Common myeloid progenitor, CD34-positive (primary cell): ENCODE measurements around the gene CCT8.
A peak's percentile ranks its signal among the peaks of the same experiment; 100 is the strongest.
"Not testable (repeated sequence)": the region's sequence is repeated elsewhere in the genome, so short reads cannot be mapped to it uniquely, and the experiment has no call there.

Source experiments
- CTCF ChIA-PET: fragments of 350-600 bp; sonication (Branson Sonifier 250); formaldehyde crosslinking; loops from one replicate; lab custom pipeline; 2021; ENCODE audit warnings: antibody characterized with exemption; lab: Charles Lee
- POLR2A ChIA-PET: fragments of 350-600 bp; sonication (Branson Sonifier 250); formaldehyde crosslinking; loops from one replicate; lab custom pipeline; 2021; ENCODE audit warnings: antibody characterized with exemption; lab: Charles Lee
- DNase-seq, 3 donors: peaks; one replicate each; pipeline versions ENCODE4 v3.0.0 to v3.0.0-alpha.2; 2013
- H3K27ac ChIP-seq, 2 experiments: 1 replicate in 1 of 2; 2 replicates in 1 of 2; pipeline ENCODE4 v1.7.0; 2013; ENCODE audit warnings: inconsistent platforms in 2 of 2, low read length in 2 of 2, mild to moderate bottlenecking in 2 of 2, low read depth in 1 of 2, moderate library complexity in 1 of 2; ENCODE audit not compliant: severe bottlenecking in 2 of 2, insufficient read depth in 1 of 2, poor library complexity in 1 of 2
- H3K27me3 ChIP-seq, 5 experiments: replicated peaks in 2 of 5; 1 replicate in 3 of 5; 2 replicates in 2 of 5; pipeline versions ENCODE4 v1.6.1 to v1.7.0; 2013; ENCODE audit warnings: low read length in 4 of 5, mild to moderate bottlenecking in 2 of 5, moderate library complexity in 2 of 5, inconsistent platforms in 1 of 5; ENCODE audit not compliant: insufficient read depth in 5 of 5, control insufficient read depth in 4 of 5
- H3K36me3 ChIP-seq, 4 experiments: 1 replicate in 2 of 4; 2 replicates in 2 of 4; pipeline versions ENCODE4 v1.6.1 to v1.7.0; 2013; ENCODE audit warnings: low read length in 3 of 4, control low read depth in 1 of 4, mild to moderate bottlenecking in 1 of 4; ENCODE audit not compliant: control insufficient read depth in 4 of 4, insufficient read depth in 4 of 4
- H3K4me1 ChIP-seq, 4 experiments: 1 replicate in 3 of 4; 2 replicates in 1 of 4; pipeline versions ENCODE4 v1.6.1 to v1.7.1; 2013; ENCODE audit warnings: low read length in 3 of 4, mild to moderate bottlenecking in 3 of 4, control low read depth in 1 of 4, inconsistent platforms in 1 of 4, moderate library complexity in 1 of 4; ENCODE audit not compliant: control insufficient read depth in 4 of 4, insufficient read depth in 4 of 4; ENCODE audit errors: control extremely low read depth in 1 of 4
- H3K4me3 ChIP-seq, 7 experiments: 1 replicate in 4 of 7; 2 replicates in 3 of 7; pipeline versions ENCODE4 v1.5.1 to v1.7.0; 2013; ENCODE audit warnings: mild to moderate bottlenecking in 7 of 7, low read length in 6 of 7, moderate library complexity in 6 of 7, inconsistent platforms in 2 of 7, low read depth in 2 of 7, control low read depth in 1 of 7; ENCODE audit not compliant: insufficient read depth in 4 of 7, control insufficient read depth in 1 of 7; ENCODE audit errors: extremely low read depth in 1 of 7
- H3K9me3 ChIP-seq, 5 experiments: 1 replicate in 4 of 5; 2 replicates in 1 of 5; pipeline versions ENCODE4 v1.6.1 to v1.7.1; 2013; ENCODE audit warnings: low read length in 4 of 5, mild to moderate bottlenecking in 2 of 5, inconsistent platforms in 1 of 5, low read depth in 1 of 5, moderate library complexity in 1 of 5; ENCODE audit not compliant: control insufficient read depth in 4 of 5, insufficient read depth in 2 of 5; ENCODE audit errors: control extremely low read depth in 1 of 5
- WGBS: methylation state at CpG from one replicate; pipeline ENCODE4 v1.1.5; 2013; ENCODE audit not compliant: insufficient coverage; 5-methylcytosine and 5-hydroxymethylcytosine counted together

The CCT8 gene

DNA sequence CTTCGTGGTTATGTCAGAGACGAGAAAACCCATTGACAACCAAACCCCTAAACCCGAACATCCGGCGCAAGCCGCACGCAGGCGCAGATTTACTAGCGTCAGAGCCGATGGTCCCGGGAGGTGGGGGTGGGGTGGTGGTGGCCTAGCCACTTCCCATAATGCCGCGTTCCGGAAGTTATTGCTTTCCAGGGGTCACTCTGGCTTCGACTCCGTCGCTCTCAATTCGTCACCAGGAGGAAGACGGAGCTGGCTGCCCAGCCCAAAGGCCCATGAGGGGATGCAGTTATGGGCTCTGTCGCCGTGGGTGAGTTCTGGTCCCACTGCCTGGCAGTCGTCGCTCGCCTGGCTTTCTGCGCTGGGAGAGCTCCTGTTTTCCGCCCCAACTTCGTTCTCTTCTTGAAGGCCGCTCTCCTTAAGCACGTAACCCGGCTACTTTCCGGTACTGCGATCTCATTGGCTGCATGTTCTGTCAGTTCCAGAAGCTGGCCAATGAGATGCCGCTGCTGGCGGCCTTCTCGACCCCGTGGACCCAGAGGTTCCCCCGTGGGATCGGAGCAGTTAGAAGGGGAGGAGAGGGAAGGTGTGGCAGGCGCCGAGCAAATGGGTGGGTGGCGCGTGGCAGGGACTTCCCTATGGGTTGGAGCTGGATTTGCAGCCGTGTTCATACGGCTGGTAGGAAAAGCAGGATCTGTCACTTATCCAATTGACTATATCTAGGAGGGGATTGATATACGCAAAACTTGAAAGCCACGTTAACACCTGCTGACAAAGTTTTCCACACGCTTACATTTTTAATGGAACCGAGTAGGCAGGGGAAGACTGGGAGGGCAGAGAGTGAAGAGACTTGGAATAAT, 48.7 kb downstream of the CCT8 start, which contains the start of gene USP16:
USP16 (plus strand) TSS at position 195 of the 854 bp plus-strand sequence. CDS start 3,246 bp downstream, outside the sequence.
- Histone ChIP-seq H3K36me3 (peaks cover 3 to 8% (median 5%) of the 10 kb centered on the region in 4 experiments), H3K4me1 (peaks cover 8 to 23% (median 15%) of the 10 kb centered on the region in 4 experiments), H3K4me3 (peak within 1 kb of the TSS; percentile 66 to 98 (median 92)), H3K27me3 (no peaks in the 10 kb centered on the region), H3K9me3 (no peaks in the 10 kb centered on the region), H3K27ac (peak within 1 kb of the TSS; percentile 99 to 100)
- 0% methylated on average over 34 of the region's 48 CpGs for WGBS
- peak; percentile 99 to 100 (median 99) for DNase-seq
- CTCF ChIA-PET = interaction anchor here (0.9 to 1.9 kb wide), 8 partner anchors 16 to 85 kb away, joined by 3 to 4 read pairs (median 3); partner anchors contain the start of gene LTN1
- POLR2A ChIA-PET = interaction anchor here (1.0 to 1.7 kb wide), 3 partner anchors 22 to 49 kb away, joined by 5 to 7 read pairs (median 7); partner anchors contain the start of genes CCT8 and LTN1

GRCh38 chr21:29022166-29022565, 51.3 kb downstream of the CCT8 start:
- ChIA-PET CTCF (interaction anchor here (1.2 to 1.4 kb wide), 2 partner anchors 29 to 52 kb away, joined by 5 read pairs; partner anchors contain the start of genes CCT8 and LTN1), POLR2A (no interaction called here)
- H3K4me1 ChIP-seq = peaks cover 13 to 38% (median 26%) of the 10 kb centered on the region in 4 experiments
- H3K9me3 ChIP-seq = no peaks in the 10 kb centered on the region
- H3K36me3 ChIP-seq = no peaks in the 10 kb centered on the region
- no peak overlapping the region for H3K27ac ChIP-seq
- DNase-seq = peak in 2 of 3 donors; percentile 25 to 41
- H3K27me3 ChIP-seq = no peaks in the 10 kb centered on the region
- H3K4me3 ChIP-seq = no peak overlapping the region
- 95% methylated on average over 2 of the region's 4 CpGs for WGBS

DNA sequence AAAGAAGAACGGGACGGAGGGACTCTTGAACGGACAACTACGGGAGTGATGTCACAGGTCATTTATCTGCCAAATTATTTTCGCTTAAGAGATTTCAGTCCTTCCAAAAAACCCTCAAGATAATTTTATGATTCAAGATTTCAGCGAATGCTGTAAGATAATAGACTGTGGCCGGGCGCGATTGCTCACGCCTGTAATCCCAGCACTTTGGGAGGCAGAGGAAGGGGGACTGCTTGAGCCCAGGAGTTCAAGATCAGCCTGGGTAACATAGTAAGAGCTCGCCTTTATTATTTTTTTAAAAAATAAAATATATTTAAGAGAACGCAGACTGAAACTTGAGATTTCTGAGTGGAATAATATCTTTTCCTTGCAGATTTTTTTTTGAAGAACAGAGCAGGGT, 54.9 kb downstream of the CCT8 start:
- Histone ChIP-seq H3K4me3 (peak overlapping the region; percentile 54 to 93 (median 88)), H3K4me1 (peaks cover 7 to 21% (median 14%) of the 10 kb centered on the region in 4 experiments), H3K9me3 (no peaks in the 10 kb centered on the region), H3K27me3 (no peaks in the 10 kb centered on the region), H3K36me3 (no peaks in the 10 kb centered on the region), H3K27ac (peak overlapping the region; percentile 77 to 83)
- ChIA-PET POLR2A (interaction anchor here (0.6 to 2.0 kb wide), 2 partner anchors 15 to 16 kb away, joined by 3 to 7 read pairs; no protein-coding TSS in a partner anchor), CTCF (interaction anchor here (0.5 to 2.2 kb wide), 5 partner anchors 10 to 24 kb away, joined by 3 to 9 read pairs (median 3); no protein-coding TSS in a partner anchor)
- peak in 1 of 3 donors; percentile 15 for DNase-seq
- 34% methylated on average over 5 of the region's 12 CpGs for WGBS

DNA sequence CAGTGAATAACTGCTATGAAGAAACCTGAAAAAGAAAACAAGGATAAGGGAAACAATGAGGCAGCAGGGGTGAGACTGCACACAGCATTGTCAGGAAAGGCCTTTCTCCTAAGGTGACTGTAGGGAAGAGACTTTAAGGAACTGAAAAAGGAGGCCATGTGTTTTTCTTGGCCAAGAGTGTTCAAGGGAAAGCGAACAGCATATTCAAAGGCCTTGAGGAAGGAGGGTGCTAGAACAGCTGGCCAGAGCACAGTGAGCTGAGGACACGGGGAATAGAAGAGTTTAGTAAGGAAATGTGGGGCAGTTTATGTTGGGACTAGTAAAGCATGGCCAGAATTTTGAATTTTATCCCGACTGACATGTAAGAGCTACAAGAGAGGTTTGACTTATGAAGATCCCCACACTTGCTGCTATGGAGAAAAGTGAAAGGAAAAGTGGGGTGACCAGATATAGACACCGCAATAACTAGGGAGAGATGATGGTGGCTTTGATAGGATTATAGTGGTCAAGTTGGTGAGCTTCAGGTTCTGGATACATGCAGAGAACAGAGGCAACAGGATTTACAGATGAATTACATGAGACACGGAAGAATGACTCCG, 55.7 kb downstream of the CCT8 start:
- Histone ChIP-seq H3K27ac (peak overlapping the region in 1 of 2 experiments; percentile 83), H3K36me3 (no peaks in the 10 kb centered on the region), H3K27me3 (no peaks in the 10 kb centered on the region), H3K4me3 (peak overlapping the region in 6 of 7 experiments; percentile 80 to 93 (median 90)), H3K9me3 (no peaks in the 10 kb centered on the region), H3K4me1 (peaks cover 7 to 19% (median 13%) of the 10 kb centered on the region in 4 experiments)
- no peak for DNase-seq
- ChIA-PET CTCF (interaction anchor here (0.5 to 2.2 kb wide), 5 partner anchors 9 to 23 kb away, joined by 3 to 9 read pairs (median 5); no protein-coding TSS in a partner anchor), POLR2A (interaction anchor here (2.0 kb wide), 1 partner anchor 15 kb away, joined by 7 read pairs; no protein-coding TSS in a partner anchor)
- WGBS = 96% methylated on average over 6 of the region's 6 CpGs

DNA sequence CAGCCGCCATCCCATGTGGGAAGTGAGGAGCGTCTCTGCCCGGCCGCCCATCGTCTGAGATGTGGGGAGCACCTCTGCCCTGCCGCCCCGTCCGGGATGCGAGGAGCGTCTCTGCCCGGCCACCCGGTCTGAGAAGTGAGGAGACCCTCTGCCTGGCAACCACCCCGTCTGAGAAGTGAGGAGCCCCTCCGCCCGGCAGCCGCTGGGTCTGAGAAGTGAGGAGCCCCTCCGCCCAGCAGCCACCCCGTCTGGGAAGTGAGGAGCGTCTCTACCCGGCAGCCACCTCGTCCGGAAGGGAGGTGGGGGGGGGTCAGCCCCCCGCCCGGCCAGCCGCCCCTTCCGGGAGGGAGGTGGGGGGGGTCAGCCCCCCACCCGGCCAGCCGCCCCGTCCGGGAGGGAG, 62.2 kb downstream of the CCT8 start:
- H3K36me3 ChIP-seq = peaks cover 4 to 14% (median 6%) of the 10 kb centered on the region in 4 experiments
- CTCF ChIA-PET, H3K9me3 ChIP-seq, H3K4me3 ChIP-seq, DNase-seq, H3K27ac ChIP-seq, POLR2A ChIA-PET, H3K4me1 ChIP-seq, H3K27me3 ChIP-seq: not testable (repeated sequence)
- 100% methylated on average over 4 of the region's 30 CpGs for WGBS

DNA sequence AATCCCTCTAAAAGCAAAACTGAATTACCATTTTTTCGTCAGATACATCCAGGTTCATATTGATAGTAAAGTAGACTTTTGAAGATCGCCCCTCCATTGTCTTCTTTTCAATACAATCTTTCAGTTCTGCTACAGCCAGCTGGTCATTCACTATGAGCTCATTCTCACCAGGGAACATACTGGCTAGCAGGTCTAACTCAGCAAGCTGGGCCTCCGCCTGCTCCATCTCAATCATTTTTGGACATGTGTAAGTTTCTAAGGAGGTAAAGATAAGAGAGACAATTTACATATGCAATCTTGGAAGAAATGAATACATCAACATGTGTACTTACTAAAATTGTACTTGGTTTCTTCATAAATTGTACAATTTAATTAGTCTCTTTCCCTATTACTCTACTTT, 65.1 kb downstream of the CCT8 start:
- ChIA-PET CTCF (interaction anchor here (1.4 to 1.8 kb wide), 2 partner anchors 9 to 16 kb away, joined by 3 to 9 read pairs; partner anchors contain the start of gene USP16), POLR2A (no interaction called here)
- Histone ChIP-seq H3K4me3 (no peak overlapping the region), H3K36me3 (peaks cover 4 to 18% (median 6%) of the 10 kb centered on the region in 4 experiments), H3K4me1 (peaks cover 0 to 4% (median 1%) of the 10 kb centered on the region in 4 experiments), H3K27me3 (no peaks in the 10 kb centered on the region), H3K27ac (no peak overlapping the region), H3K9me3 (no peaks in the 10 kb centered on the region)
- DNase-seq = no peak
- WGBS = 92% methylated on average over 2 of the region's 3 CpGs
